Brain pericyte (primary cell): ENCODE measurements around the gene TLR10.
A peak's percentile ranks its signal among the peaks of the same experiment; 100 is the strongest.
"Not testable (repeated sequence)": the region's sequence is repeated elsewhere in the genome, so short reads cannot be mapped to it uniquely, and the experiment has no call there.

Experiments
- DNase-seq: peaks from one replicate; pipeline ENCODE4 v3.0.0-alpha.2; 2012; ENCODE audit warnings: low read depth, low spot score

TLR10 gene

GRCh38 chr4:38766940-38767339, 15.8 kb downstream of the TLR10 start:
- not testable (repeated sequence) for DNase-seq

- DNase-seq = no peak
Measured at GRCh38 chr4:38765382-38765781, 17.4 kb downstream of the TLR10 start.

- DNase-seq = no peak
Measured at GRCh38 chr4:38764277-38764676, 18.5 kb downstream of the TLR10 start.

GRCh38 chr4:38762560-38762959, 20.2 kb downstream of the TLR10 start:
- no peak for DNase-seq

- DNase-seq = no peak
Measured at GRCh38 chr4:38759790-38760122, 23.0 kb downstream of the TLR10 start.

GRCh38 chr4:38759113-38759789, 23.5 kb downstream of the TLR10 start:
- DNase-seq = peak; percentile 34

GRCh38 chr4:38757945-38758600, 24.7 kb downstream of the TLR10 start:
- DNase-seq = no peak

- DNase-seq = peak; percentile 88
Measured at GRCh38 chr4:38752941-38753806, 29.6 kb downstream of the TLR10 start.

GRCh38 chr4:38752372-38752940, 30.3 kb downstream of the TLR10 start:
- DNase-seq = no peak

GRCh38 chr4:38751341-38752010, 31.3 kb downstream of the TLR10 start:
- no peak for DNase-seq

- DNase-seq = no peak
Measured at GRCh38 chr4:38749336-38749735, 33.5 kb downstream of the TLR10 start.

GRCh38 chr4:38747629-38748028, 35.2 kb downstream of the TLR10 start:
- DNase-seq = no peak

GRCh38 chr4:38745881-38746280, 36.9 kb downstream of the TLR10 start:
- no peak for DNase-seq

GRCh38 chr4:38743866-38744265, 38.9 kb downstream of the TLR10 start:
- no peak for DNase-seq

- DNase-seq = no peak
Measured at GRCh38 chr4:38740303-38740702, 42.5 kb downstream of the TLR10 start.

GRCh38 chr4:38738940-38739803, 43.6 kb downstream of the TLR10 start:
- no peak for DNase-seq

- DNase-seq = no peak
Measured at GRCh38 chr4:38735870-38736269, 46.9 kb downstream of the TLR10 start.

GRCh38 chr4:38734911-38735310, 47.9 kb downstream of the TLR10 start:
- no peak for DNase-seq

- no peak for DNase-seq
Measured at GRCh38 chr4:38734446-38734845, 48.3 kb downstream of the TLR10 start.

- no peak for DNase-seq
Measured at GRCh38 chr4:38733663-38734062, 49.1 kb downstream of the TLR10 start.
